K562 (cell line): ENCODE measurements around the gene DLST. TPM values are rescaled to one million over a fixed set of nuclear protein-coding genes. Genes with fewer than 3 reads are reported as not detected.

ENCODE experiments used
- CBX1 ChIP-seq: sonication (generic); IDR thresholded peaks from 2 replicates; pipeline ENCODE4 v1.6.1; 2016; ENCODE audit warnings: antibody characterized with exemption, low read depth, mild to moderate bottlenecking
- CREB3 ChIP-seq: fragments of 450-650 bp; conservative IDR thresholded peaks from 2 replicates; pipeline ENCODE4 v1.6.1; 2016; ENCODE audit warnings: missing genetic modification characterization, low read depth, mild to moderate bottlenecking, missing compliant biosample characterization, moderate library complexity
- CTCF ChIP-seq, 3 experiments: IDR thresholded peaks in 2 of 3; conservative IDR thresholded peaks in 1 of 3; 2 replicates each; pipeline ENCODE4 v1.5.1; 2011 to 2012; ENCODE audit warnings: low read length in 3 of 3, mild to moderate bottlenecking in 3 of 3, control low read depth in 2 of 3, improper control_type of control experiment in 1 of 3, inconsistent platforms in 1 of 3, low read depth in 1 of 3, mixed read lengths in 1 of 3, moderate library complexity in 1 of 3; ENCODE audit not compliant: insufficient read depth in 2 of 3
- DEAF1 ChIP-seq: fragments of 450-650 bp; formaldehyde crosslinking; IDR thresholded peaks from 2 replicates; pipeline ENCODE4 v1.4.0; 2020; ENCODE audit warnings: mild to moderate bottlenecking, moderate library complexity
- FOXP1 ChIP-seq: sonication (generic); formaldehyde crosslinking; IDR thresholded peaks from 2 replicates; pipeline ENCODE4 v1.8.0; 2022; ENCODE audit warnings: mild to moderate bottlenecking, missing genetic modification reagents
- HDGF ChIP-seq: fragments of 450-650 bp; IDR thresholded peaks from 2 replicates; pipeline ENCODE4 v1.6.1; 2016
- HMBOX1 ChIP-seq: sonication (generic); IDR thresholded peaks from 2 replicates; pipeline ENCODE4 v1.6.1; 2016
- HSF4 ChIP-seq: fragments of 250-450 bp; sonication (Bioruptor Pico); IDR thresholded peaks from 2 replicates; pipeline ENCODE4 v2.1.2; 2022; ENCODE audit warnings: mild to moderate bottlenecking, moderate library complexity, borderline replicate concordance
- MAZ ChIP-seq, 2 experiments: fragments of 450-650 bp in 1 of 2; sonication (generic) in 1 of 2; formaldehyde crosslinking; IDR thresholded peaks in 1 of 2; conservative IDR thresholded peaks in 1 of 2; 2 replicates each; pipeline versions ENCODE4 v1.4.0 to v1.5.0; 2020; ENCODE audit warnings: mild to moderate bottlenecking in 1 of 2, missing genetic modification reagents in 1 of 2
- MEF2D ChIP-seq: conservative IDR thresholded peaks from 2 replicates; pipeline ENCODE4 v1.6.1; 2016; ENCODE audit warnings: low read depth, missing genetic modification characterization, missing compliant biosample characterization
- MTA3 ChIP-seq: fragments of 450-650 bp; formaldehyde crosslinking; IDR thresholded peaks from 2 replicates; pipeline ENCODE4 v1.6.1; 2017; ENCODE audit warnings: mild to moderate bottlenecking, borderline replicate concordance
- MYNN ChIP-seq, 2 experiments: sonication (generic); formaldehyde crosslinking in 1 of 2; IDR thresholded peaks; 2 replicates each; pipeline versions ENCODE4 v1.5.0 to v1.6.1; 2016 to 2020; ENCODE audit warnings: antibody characterized with exemption in 1 of 2, missing genetic modification reagents in 1 of 2
- NCOA4 ChIP-seq: fragments of 450-650 bp; IDR thresholded peaks from 2 replicates; pipeline ENCODE4 v1.6.1; 2018; ENCODE audit warnings: mild to moderate bottlenecking; ENCODE audit not compliant: partially characterized antibody
- SAP30 ChIP-seq: fragments of 200-600 bp; sonication (generic); IDR thresholded peaks from 2 replicates; pipeline ENCODE4 v1.6.1; 2012; ENCODE audit warnings: borderline replicate concordance, low read depth, mild to moderate bottlenecking, moderate library complexity, low read length, control low read depth, inconsistent platforms; ENCODE audit not compliant: insufficient read depth, poor library complexity, severe bottlenecking
- SIN3A ChIP-seq, 2 experiments: fragments of 150-350 bp in 1 of 2; IDR thresholded peaks; 2 replicates each; pipeline ENCODE4 v1.6.1; 2011 to 2016; ENCODE audit warnings: borderline replicate concordance in 2 of 2, low read depth in 2 of 2, low read length in 2 of 2, mild to moderate bottlenecking in 2 of 2, moderate library complexity in 2 of 2; ENCODE audit not compliant: control insufficient read depth in 1 of 2
- SMAD3 ChIP-seq: fragments of 450-650 bp; formaldehyde crosslinking; conservative IDR thresholded peaks from 2 replicates; pipeline ENCODE4 v1.4.0; 2020; ENCODE audit warnings: mild to moderate bottlenecking
- STAG1 ChIP-seq: sonication (generic); formaldehyde crosslinking; IDR thresholded peaks from 2 replicates; pipeline ENCODE4 v1.5.0; 2020; ENCODE audit warnings: missing genetic modification reagents, borderline replicate concordance
- TAF15 ChIP-seq: fragments of 200-400 bp; formaldehyde crosslinking; IDR thresholded peaks from 2 replicates; pipeline ENCODE4 v1.6.1; 2017; ENCODE audit warnings: mild to moderate bottlenecking, low read depth, low read length, moderate library complexity
- TRIM28 ChIP-seq: fragments of 450-650 bp; IDR thresholded peaks from 2 replicates; pipeline ENCODE4 v1.6.1; 2017
- U2AF2 ChIP-seq: fragments of 200-400 bp; formaldehyde crosslinking; optimal IDR thresholded peaks from 2 replicates; pipeline ENCODE3; 2017; ENCODE audit warnings: low read depth, mild to moderate bottlenecking, low read length
- ZNF143 ChIP-seq: sonication (generic); formaldehyde crosslinking; IDR thresholded peaks from 2 replicates; pipeline ENCODE4 v1.9.0; 2022; ENCODE audit warnings: mild to moderate bottlenecking, missing genetic modification reagents
- ZNF24 ChIP-seq: fragments of 450-650 bp; IDR thresholded peaks from 2 replicates; pipeline ENCODE4 v1.6.1; 2016
- polyA plus RNA-seq, 8 experiments: library from polyadenylated mRNA; depleted of rRNA in 4 of 8; stranded (reverse) in 5 of 8; unstranded in 3 of 8; fragments of >200 nt; fragmentation: Nextera tagmentation in 2 of 8; fragmentation: Illumina TruSeq in 1 of 8; extraction: Ambion mirVana in 2 of 8; extraction: Trizol in 1 of 8; gene quantifications; 2 replicates each; pipeline versions ENCODE4 v1.2.1 to v1.2.3, GENCODE V29; 2011 to 2014; ENCODE audit warnings: inconsistent platforms in 1 of 8, missing spikeins in 1 of 8
- total RNA-seq, 7 experiments: library from RNA; depleted of rRNA in 6 of 7; stranded (reverse); fragments of >200 nt in 6 of 7; fragmentation: Illumina TruSeq in 2 of 7; extraction: Trizol in 2 of 7; gene quantifications; 2 replicates each; pipeline versions ENCODE4 v1.2.1 to v1.2.3, GENCODE V29; 2011 to 2021; ENCODE audit warnings: low replicate concordance in 1 of 7

The DLST gene
- total and polyA plus RNA-seq, 9 of the 15 experiments (the other 6 are each of a cell fraction or from before 2014, with no cell fraction given): 3.0 to 73.7 (median 45.4) TPM

GRCh38 chr14:74905595-74906142 is 24.0 kb downstream of the DLST start (continued):
- TF ChIP-seq HSF4 (CRISPR knock-in tag): no peak
- peak; percentile 58 for TF ChIP-seq DEAF1 (CRISPR knock-in tag)
- no peak for TF ChIP-seq CBX1
- no peak for TF ChIP-seq CREB3 (tag)
- TF ChIP-seq MYNN (IDR thresholded peaks at IDR 0.05): 0 out of 2 replicates have a peak, but pooled peaks have one; percentile 12
- TF ChIP-seq MYNN (CRISPR knock-in tag; IDR thresholded peaks at IDR 0.05): no peak
- no peak for TF ChIP-seq MEF2D (tag)
- TF ChIP-seq STAG1 (CRISPR knock-in tag): peak; percentile 62; the same call in 1 of the 2 replicates
- TF ChIP-seq SMAD3 (CRISPR knock-in tag): no peak
- 0 out of 4 replicates have a peak, but pooled peaks of 1 of the 2 experiments have one; percentile 17 for TF ChIP-seq MAZ (CRISPR knock-in tag; conservative IDR thresholded peaks at IDR 0.05 in 1 of 2, IDR thresholded peaks at IDR 0.05 in 1 of 2)
- no peak for TF ChIP-seq HDGF
- TF ChIP-seq ZNF143 (CRISPR knock-in tag): no peak
- no peak for TF ChIP-seq SAP30
- TF ChIP-seq TRIM28: no peak
- TF ChIP-seq NCOA4: no peak
- TF ChIP-seq HMBOX1: no peak
- TF ChIP-seq MTA3: no peak
- TF ChIP-seq TAF15: no peak
- peak; percentile 81 to 94 (median 83) for TF ChIP-seq CTCF (IDR thresholded peaks at IDR 0.05 in 2 of 3, conservative IDR thresholded peaks at IDR 0.05 in 1 of 3; ENCODE audit: insufficient read depth in 2 of 3, low read depth in 1 of 3, low read length in 3 of 3)
- TF ChIP-seq ZNF24: no peak
- peak in 1 of 2 experiments; percentile 62; a peak in 1 of 4 replicates for TF ChIP-seq SIN3A (IDR thresholded peaks at IDR 0.05; ENCODE audit: borderline replicate concordance in 2 of 2, control insufficient read depth in 1 of 2, low read depth in 2 of 2, low read length in 2 of 2)
- TF ChIP-seq U2AF2: no peak
- TF ChIP-seq FOXP1 (CRISPR knock-in tag): no peak
